UCSD-AML1 (cell line): ENCODE data around the gene MYL4.
A peak's percentile ranks its signal among the peaks of the same experiment; 100 is the strongest.
"Not testable (repeated sequence)": the region's sequence is repeated elsewhere in the genome, so short reads cannot be mapped to it uniquely, and the experiment has no call there.

Source experiments
- DNase-seq: peaks from one replicate; lab custom pipeline; 2025; ENCODE audit not compliant: unreplicated experiment; lab: John Stamatoyannopoulos, UW

MYL4 gene

DNA sequence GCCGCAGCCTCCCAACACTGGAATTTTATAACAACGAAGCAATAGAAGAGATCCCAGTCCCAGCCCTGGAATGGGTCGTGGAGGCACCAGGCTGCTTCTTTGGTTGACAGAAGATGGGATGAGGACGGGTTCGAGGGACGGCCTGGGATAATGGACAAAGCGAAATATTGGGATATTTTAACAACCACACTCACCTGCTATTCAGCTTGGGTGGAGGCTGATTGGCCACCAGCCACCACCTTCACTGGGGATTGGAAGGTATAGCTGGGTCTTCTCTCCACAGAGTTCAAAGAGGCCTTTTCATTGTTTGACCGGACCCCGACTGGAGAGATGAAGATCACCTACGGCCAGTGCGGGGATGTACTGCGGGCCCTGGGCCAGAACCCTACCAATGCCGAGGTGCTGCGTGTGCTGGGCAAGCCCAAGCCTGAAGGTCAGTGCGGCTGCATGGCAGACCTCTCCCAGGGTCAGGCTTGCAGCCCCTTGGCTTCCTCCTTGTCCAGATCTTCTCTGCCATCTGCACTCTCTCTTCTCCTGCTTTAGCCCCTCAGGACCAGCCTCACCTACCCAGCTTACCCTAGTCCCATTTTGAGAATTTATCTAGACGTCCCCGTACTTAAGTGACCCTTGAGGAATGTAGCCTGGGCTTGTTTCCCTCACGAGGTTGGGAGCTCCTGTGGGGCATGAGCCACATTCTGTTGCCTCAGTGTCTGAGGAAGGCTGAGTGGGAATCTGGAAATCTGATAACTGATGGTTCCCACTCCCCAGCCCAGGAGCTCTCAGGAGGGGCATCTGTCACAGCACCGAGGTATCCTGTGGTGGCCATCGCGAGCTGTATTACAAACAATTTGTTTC lies 10.7 kb downstream of the MYL4 start:
- no peak for DNase-seq

DNA sequence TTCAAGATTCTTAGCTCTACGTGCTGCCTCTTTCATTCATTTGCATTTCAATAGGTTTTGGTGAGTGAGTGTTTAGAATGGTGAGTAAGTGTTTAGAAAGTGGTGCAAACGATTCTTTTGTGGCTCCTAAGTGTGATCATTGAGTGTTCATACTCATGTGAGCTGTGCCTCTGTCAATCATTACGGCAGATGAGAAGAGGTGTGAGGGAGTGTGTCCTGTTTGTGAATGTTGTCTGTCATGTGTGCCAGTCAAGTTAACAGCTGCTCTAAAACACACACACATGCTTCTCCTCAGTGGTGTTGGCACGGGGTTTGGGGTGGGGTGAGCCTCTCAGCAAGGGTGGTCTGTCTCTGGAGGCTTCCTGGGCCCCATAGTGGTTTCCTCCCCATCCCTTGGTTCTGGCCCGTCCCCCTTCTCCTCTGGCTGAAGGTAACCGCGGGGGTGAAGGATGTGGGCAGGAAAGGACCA lies 11.4 kb downstream of the MYL4 start:
- DNase-seq = peak; percentile 58

DNA sequence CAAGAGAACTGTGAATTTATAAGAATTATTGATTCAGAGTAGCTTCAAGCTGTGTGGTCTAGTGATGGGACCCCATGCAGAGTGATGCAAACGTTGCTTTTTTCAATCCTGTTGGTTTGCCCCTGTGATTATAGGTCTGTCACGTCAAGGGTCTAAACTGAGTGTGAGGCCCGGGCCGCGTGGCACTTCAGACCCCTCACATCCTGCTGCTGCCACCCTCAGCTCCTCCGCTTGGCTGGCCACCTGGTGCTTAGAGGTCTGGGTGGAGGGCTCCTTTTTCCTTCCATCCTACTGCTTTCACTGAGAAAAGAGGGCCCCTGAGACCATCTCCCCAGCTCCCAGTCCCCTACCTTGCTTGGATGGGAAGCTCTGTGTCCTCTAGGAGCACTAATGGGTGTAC lies 12.0 kb downstream of the MYL4 start:
- DNase-seq = no peak

DNA sequence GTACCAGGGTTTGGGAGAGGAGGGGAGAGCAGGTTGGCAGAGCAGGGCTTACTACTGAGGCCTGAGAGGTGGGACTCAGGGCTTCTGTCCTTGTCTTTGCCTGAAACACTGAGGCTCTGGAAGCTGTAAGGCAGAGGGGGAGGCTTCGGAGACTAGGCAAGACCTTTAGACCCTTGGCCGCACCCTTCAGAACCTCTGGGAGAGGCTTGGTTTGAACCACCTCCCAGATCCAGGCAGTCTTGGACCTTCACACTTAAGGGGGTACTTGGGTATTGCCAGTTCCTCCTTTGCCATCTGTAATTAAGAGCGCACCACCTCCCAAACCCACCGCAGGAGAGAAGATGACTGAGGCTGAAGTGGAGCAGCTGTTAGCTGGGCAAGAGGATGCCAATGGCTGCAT lies 12.9 kb downstream of the MYL4 start:
- DNase-seq = no peak

DNA sequence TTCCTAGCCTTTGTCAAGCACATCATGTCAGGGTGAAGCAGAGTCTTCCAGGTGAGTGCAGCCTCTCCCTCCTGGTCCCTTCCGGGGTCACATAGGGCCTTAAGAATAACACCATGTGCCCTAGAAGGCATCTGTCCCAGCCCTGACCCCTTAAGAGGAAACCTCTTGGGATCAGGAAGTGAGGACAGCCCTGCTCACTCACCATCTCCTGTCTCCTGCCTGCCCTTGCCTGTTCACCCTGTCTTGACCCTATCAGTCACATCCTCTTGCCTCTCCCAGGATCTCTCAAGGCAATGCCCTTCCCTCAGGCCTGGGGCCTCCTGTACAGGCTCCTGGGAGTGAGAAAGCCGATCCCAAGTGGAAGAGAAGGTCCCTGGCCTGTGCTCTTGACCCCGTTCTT lies 13.9 kb downstream of the MYL4 start:
- peak; percentile 30 for DNase-seq

DNA sequence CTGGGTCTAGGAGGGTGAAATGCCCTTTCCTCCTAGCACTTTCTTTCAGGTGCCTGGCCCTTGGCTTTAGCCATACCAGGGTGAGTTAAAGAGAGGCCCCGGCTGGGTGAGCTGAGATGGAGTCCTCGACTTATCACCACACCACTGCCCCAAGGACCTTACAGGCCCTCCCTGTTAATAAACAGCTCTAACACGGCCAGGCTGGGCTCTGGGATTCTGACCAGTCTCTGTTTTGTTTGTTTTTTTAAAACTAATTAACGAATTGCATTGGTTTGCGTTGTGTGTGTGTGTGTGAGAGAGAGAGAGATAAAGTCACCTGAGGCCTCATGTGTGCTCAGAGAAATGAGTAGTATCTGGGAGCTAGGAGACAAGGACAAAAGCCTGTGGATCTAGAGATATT lies 14.3 kb downstream of the MYL4 start:
- no peak for DNase-seq

DNA sequence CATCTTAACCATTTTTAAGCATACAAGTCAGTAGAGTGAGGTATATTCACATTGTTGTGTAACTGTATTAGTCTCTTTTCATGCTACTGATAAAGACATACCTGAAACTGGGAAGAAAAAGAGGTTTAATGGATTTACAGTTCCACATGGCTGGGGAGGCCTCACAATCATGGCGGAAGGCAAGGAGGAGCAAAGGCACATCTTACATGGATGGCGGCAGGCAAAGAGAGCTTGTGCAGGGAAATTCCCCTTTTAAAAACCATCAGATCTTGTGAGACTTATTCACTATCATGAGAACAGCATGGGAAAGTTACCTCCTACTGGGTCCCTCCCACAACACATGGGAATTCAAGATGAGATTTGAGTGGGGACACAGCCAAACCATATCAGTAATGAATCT lies 14.9 kb downstream of the MYL4 start:
- DNase-seq = not testable (repeated sequence)

DNA sequence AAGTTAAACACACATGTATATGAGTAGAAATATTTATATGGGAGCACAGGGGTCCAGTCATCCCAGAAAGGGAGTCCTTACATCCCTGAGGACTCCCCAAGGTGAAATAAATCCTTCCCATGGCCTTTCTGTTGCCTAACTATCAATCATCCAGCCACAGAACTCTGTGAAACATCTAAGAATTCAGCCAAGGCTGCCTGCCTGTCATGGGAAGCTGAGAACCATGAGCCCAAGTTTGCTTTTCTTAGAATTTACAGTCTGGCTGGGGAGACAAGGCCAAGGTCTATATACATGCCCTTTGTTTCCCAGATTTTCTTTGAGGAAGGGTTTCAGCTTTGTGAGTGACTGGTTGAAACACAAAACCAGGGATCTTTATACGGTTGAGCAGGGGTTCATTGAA lies 15.8 kb downstream of the MYL4 start:
- DNase-seq = no peak

DNA sequence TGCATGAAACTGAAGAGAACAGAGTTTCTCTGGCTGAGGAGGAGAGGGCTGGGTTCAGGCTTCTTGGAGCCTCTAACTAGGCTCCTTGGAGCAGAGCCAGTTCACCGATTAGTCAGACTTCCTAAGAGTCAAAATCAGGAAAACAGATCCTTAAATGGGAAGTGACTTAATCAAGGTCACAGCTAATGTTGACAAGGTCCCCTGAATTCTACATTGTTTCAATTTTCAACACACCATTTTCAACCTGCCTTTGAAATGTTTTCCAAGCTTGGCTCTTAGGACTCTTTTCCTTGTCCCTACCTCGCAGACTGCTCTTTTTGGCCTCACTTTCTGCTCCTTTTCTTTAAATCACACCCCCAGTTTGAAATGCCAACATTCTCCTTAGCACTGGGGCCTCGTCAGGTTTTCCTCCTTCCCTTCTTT lies 16.3 kb downstream of the MYL4 start:
- no peak for DNase-seq

DNA sequence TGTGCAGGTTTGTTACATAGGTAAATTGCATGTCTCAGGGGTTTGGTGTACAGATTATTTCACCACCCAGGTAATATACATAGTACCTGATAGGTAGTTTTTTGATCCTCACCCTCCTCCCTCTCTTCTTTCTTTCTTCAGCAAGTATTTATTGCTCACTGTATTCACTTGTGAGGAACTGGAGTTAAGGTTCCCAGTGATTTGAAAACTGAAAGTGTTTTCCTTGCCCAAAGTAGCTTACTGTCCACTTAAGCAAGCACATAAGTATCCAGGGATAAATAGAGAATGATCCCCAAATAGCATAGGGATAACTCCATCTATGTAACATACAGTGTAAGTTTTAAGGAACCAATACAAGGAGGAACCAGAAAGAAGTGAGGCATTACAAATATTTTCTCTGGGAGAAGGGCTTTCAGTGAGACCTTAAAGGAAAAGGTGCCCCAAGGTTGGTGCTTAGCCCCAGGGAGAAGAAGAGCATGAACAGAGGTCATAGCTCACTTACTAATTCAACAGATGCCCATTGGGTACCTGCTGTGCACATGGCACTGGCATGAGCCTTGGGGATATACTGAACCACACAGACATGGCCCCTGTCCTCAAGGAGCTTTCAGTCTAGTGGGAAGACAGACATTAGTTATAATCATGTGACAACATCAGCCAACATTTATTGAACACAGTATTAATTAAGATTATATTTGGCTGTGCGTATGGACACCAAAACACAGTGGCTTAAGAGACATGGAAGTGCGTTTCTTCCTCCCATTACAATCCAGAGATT lies 17.0 kb downstream of the MYL4 start:
- no peak for DNase-seq

DNA sequence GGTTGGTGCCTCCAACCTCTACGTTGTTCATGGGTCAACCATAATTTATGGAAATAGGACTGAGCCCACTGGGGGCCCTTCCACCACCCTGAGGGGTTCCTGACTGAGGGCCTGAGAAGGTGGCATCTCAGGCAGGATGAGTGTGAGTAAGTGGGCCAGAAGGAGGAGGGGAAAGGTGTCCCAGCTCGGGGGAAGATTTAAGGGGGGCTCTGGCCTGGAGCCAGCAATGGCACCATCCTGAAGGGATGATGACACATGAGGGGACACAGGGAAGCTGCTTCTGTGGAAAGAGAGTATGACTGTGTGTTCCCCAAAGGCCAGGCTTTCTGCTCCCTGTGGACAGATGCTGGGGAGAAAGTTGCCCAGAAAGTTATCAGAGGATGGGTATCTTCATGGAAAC lies 18.7 kb downstream of the MYL4 start:
- DNase-seq = no peak

DNA sequence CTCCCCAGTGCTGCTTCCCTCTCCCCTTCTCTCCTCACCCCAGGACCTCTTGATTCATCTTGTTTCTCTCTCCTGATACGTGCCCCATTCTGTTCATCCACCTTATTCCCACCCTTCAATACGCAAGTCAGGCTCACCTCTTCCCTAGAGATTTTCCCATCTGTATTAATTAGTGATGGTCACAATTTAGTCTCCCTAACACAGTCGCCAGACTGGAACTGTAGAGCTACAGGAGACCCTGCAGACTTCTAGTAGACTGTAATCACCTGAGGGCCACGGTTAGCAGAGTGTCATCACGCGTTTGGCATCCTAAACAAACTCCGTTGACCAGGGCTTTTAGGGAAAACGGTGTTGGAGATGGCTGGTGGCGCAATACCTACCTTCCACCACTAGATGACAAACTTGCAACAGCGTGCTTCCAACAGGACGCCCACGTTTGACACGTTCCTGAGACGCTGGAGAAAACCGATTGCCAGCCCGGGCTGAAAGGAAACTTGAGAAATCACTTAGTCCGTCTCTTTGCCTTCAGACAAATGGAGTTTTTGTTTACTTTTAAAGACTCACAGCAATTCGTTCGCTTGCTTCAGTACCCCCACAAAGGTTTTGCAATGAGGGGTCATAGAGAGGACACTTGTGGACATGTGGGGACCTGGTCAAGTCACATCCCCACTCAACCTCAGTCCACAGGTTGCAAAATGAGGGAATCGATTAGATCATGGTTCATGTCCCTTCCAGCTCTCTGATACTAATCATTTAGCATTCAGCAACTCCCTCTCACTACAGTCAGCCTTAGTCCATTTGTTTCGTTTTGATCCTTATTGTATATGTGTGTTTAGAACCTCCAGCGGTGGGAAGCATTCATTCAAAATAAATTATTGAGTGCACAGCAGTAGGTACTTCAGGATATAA lies 20.6 kb downstream of the MYL4 start:
- DNase-seq = peak; percentile 80

DNA sequence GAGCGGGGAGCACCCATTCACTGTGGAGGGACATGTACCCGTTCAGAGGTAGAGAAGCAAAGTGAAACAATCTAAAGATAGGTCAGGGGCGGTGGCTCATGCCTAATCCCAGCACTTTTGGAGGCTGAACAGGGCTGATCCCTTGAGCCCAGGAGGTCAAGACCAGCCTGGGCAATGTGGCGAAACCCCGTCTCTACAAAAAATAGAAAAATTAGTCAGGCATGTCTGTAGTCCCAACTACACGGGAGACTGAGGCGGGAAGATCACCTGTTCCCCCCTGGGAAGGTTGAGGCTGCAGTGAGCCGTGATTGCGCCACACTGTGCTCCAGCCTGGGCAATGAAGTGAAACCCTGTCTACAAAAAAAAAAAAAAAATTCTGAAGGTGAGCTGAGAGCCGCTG lies 21.7 kb downstream of the MYL4 start:
- no peak for DNase-seq

DNA sequence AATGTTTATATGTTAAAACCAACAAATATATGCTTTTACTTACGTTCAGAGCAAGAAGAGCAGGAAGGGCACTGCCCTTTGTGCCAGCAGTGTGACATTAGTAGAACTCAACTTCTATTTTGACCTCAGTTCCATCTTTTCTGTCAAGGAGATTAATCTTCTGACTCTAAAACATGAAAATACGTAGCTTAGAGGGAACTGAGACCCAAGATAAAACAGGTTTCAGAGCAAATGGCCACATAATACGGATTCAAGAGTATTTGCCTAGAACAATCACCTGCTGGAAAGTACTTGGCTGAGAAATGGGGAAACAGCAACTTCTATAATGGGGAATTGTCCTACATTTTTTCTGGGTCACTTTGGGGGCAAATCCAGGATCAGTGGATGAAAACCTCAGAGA lies 22.2 kb downstream of the MYL4 start:
- no peak for DNase-seq

DNA sequence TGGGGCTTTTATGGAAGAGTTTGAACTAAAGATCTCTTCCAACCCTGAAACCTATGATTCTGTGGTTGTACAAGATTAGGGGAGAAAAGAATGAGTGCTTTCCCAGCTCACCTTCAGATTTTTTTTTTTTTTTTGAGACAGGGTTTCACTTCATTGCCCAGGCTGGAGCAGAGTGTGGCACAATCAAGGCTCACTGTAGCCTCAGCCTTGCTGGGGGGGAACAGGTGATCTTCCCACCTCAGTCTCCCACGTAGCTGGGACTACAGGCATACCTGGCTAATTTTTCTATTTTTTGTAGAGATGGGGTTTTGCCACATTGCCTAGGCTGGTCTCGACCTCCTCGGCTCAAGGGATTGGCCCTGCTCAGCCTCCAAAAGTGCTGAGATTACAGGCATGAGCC lies 22.7 kb downstream of the MYL4 start:
- no peak for DNase-seq

DNA sequence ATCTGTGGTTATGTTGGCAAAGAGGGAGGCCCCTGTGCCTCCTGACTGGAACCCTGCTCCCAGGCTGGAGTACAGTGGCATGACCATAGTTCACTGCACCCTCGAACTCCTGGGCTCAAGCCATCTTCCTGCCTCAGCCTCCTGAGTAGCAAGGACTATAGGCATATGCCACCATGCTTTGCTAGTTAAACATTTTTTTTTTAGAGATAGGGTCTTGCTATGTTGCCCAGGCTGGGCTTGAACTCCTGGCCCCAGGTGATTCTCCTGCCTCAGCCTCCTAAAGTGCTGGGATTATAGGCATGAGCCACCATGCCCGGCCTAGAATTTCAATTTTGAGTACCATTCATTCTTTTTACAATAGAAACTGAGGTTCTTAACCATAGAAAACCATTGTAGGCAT lies 23.3 kb downstream of the MYL4 start:
- no peak for DNase-seq

DNA sequence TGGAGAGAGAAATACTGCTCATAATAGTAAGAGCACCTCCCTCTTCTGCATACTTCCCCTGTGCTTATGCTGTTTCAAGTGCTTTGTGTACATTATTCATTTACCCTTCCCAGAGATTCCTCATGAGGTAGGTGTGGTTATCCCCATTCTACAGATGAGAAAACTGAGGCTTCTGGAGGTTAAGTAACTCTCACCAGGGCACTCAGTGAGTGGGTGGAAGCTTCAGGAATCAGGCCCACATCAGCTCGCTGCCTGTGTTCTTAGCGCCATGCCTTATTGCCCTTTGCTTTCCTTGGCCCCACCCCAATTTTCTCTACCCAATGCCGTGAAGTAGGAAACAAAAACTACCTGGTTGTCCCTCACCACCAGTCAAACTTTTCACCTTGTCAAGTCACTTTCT lies 26.4 kb downstream of the MYL4 start:
- DNase-seq = no peak

DNA sequence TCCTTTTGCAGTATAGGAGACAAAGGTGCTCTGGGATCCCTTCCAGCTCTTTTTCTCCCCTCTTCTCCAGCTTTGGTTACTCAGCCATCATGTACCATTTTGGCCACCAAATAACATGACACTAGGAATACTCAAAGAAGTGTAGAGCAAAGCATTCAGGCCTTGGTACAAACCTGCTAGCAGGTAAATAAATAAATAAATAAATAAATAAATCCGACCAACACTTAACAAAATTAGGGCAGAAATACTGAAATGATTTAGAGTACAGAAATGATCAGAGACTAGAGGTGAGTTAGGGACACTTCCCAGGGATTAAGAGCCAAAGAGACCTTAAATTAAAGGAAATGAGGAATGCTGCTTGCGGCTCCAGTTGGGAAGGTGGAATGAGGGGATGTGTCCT lies 26.8 kb downstream of the MYL4 start:
- DNase-seq = no peak

DNA sequence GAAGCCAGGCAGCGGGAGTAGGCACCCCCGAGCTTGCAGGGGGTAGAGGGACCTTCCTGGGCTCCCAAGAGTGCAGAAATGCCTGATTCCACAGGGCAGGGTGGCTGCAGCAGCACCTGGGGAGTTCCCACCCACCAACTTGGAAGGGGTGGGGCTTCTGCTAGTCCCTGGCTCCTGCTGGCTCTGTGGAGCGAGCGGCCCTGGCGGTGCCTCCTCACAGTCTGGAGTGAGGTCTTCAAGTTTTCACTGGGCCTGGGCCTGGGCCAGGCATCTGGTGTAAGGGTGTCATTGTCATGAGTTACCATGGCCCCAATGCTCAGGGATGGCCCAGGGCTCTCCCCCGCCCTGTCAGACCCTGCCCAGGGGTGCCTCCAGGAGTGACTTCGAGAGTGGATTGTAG lies 28.7 kb downstream of the MYL4 start:
- DNase-seq = no peak

DNA sequence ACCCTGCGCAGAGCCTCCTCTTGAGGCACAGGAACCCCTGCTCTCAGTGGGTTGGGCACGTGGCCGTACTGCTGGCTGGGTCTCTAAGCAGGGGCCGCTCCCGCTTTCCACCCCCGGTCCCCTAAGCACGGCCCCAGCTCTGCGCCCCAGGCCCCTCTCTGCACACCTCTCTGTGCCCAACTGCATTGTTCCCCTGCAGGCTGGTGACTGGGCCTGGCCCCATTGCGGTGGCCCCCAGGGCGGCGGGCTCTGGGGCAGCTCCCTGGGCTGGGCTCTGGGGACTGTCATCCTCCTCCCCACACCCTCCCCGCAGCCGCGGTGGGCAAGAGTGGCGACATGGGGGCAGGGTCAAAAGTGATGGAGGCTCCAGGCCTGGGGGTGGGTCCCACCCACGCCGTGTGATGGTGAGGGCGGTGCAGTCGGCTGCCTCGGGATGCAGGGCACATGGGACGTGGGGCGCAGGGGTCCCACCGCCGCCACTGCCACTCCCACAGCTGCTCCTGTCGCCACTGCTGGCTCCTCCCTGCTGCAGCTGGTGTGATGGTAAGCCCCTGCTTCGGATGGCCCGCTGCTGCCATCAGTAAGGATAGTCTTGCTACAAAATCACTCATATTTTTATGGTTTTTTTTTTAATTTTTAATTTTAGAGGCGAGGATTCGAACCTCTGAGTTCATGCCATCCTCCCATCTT lies 29.3 kb downstream of the MYL4 start:
- no peak for DNase-seq

DNA sequence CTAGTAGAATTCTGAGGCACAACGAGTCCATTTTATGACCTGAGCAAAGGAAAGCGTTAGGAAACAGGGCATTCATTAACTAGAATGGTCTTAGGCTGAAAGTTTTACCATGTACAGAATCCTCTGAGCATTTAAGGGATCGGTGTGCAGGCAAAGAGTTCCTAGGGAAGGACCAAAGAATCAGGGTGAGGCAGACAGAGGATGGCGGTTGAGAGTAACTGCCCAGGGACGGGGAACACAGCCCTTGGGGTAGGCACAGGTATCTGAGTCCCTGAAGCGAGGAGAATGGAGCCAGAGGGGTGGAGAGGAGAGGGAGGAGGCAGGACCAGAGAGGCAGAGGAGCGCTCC lies 30.4 kb downstream of the MYL4 start:
- no peak for DNase-seq
